Stimulated activated CD8-positive, alpha-beta memory T cell treated with anti-CD3 and anti-CD28 coated beads, Interleukin-4, amount 100 ng/mL, for 1 hour (primary cell): ENCODE data around the gene FBXL22.
"Not testable (repeated sequence)": the region's sequence is repeated elsewhere in the genome, so short reads cannot be mapped to it uniquely, and the experiment has no call there.

ENCODE experiments used
- DNase-seq, 2 donors: peaks; one replicate each; pipeline ENCODE4 v3.0.0-alpha.2; 2020; ENCODE audit warnings: low read depth in 2 of 2, low spot score in 1 of 2

Gene FBXL22

DNA sequence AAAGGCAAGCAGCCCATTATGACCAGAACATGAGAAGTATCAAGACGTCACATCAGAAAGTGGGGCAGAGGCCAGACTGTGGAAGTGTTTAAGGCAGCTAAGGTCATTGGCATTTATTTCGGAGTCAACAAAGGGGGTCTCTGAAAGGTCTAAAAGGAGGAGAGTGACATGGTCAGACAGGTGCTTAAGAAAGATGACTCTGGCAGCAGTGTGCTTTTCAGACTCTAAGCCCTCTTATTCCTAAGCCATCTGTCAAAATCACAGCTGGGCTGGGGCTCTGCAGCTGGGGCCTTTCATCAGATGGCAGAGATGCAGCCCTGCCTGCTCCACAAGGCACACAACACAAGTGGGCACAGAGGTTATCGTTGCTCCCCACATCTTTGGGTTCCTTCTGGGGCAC, 14.0 kb downstream of the FBXL22 start:
- no peak for DNase-seq

DNA sequence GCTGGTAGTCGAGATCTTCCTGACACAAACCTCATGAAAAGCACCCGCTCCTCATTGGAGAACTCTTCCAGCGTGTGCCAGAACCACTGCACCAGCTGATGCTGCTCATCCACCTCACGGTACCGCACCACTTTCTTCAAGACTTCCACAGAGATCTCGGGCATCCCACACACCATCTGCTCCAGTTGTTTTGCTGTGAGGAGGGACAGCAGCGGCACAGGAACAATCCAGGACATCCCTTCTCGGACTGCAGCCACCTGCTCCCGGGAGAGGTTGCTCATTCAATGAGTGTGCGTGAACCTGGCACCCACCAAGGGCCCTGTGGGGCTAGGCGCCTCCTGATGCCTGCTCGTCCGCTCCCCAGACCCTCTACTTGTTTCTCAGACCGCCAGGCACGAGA, 15.1 kb downstream of the FBXL22 start:
- DNase-seq = no peak

DNA sequence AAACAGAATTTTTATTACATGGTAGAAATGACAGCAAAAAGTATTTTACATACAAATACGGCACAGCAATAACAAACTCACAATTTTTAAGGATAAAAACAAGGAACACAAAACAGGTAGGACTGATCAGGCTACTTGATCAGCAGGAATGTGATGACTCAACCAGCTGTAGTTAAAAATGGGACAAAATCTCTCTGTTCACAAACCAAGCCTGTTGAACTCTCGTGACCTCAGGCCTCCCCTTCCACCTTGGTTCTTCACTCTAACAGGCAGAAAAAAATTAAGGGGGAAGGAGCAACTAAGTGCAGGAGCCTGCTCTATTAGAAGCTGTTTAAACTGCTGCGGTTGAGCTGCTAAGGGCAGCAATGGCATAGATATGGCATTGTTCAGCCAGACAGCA, 18.7 kb downstream of the FBXL22 start:
- no peak for DNase-seq

DNA sequence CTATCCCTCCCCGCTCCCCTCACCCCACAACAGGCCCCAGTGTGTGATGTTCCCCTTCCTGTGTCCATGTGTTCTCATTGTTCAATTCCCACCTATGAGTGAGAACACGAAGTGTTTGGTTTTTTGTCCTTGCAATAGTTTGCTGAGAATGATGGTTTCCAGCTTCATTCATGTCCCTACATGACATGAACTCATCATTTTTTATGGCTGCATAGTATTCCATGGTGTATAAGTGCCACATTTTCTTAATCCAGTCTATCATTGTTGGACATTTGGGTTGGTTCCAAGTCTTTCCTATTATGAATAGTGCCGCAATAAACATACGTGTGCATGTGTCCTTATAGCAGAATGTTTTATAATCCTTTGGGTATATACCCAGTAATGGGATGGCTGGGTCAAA, 20.0 kb downstream of the FBXL22 start:
- not testable (repeated sequence) for DNase-seq

DNA sequence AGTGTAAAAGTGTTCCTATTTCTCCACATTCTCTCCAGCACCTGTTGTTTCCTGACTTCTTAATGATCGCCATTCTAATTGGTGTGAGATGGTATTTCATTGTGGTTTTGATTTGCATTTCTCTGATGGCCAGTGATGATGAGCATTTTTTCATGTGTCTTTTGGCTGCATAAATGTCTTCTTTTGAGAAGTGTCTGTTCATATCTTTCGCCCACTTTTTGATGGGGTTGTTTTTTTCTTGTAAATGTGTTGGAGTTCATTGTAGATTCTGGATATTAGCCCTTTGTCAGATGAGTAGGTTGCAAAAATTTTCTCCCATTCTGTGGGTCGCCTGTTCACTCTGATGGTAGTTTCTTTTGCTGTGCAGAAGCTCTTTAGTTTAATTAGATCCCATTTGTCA, 20.4 kb downstream of the FBXL22 start:
- not testable (repeated sequence) for DNase-seq

DNA sequence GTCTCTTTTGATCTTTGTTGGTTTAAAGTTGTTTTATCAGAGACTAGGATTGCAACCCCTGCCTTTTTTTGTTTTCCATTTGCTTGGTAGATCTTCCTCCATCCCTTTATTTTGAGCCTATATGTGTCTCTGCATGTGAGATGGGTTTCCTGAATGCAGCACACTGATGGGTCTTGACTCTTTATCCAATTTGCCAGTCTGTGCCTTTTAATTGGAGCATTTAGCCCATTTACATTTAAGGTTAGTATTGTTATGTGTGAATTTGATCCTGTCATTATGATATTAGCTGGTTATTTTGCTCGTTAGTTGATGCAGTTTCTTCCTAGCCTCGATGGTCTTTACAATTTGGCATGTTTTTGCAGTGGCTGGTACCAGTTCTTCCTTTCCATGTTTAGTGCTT, 23.6 kb downstream of the FBXL22 start:
- DNase-seq = not testable (repeated sequence)

DNA sequence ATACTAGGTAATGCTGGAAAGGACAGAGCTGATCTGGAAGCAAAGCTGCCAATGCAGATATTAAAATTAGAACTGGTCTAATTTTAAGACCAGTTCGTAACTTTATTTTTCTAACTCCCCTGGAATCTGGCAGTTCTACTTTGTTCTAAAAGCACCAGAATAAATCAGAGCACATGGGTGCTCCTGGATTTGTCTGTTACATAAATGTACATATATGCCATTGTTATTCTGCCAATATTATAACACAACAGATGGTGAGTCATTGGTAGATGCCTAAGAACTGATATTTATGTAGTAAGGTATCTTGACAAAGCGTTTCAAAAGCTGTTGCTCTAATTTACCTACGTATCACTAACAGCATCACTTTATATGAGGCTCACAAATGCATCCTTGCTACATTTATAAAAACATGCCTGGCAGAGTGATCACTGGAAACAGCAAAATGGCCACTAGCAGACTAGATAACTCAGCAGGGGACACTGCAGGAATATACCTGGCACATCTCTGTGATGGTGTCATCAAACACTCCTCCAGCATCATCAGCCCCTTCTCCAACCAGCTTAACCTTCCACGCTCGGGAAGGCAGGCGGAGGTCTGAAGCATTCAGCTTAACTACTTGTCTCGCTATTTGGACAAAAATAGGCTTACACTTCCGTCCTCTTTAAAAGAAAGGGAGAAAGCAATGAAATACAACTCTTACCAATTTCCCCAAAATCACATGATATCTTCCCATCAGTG, 26.2 kb downstream of the FBXL22 start:
- DNase-seq = no peak

DNA sequence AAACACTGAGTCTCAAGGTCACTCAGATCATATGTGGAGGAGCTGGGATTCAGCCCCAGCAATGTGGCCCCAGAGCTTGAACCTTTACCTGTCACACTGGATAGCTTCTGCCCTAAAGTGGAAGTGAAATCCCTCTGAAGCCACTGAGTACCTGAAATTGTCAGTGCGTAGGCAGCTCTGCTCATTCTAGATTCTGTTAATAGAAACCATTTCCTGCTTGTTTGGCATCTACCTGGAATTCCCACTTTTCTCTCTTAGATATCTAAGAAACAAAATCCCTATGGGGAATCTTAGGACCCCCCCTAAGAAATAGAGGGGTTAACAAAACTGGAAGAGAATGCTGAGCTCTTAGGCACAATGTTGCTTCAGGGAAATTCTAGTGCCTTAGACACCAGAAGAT, 29.8 kb downstream of the FBXL22 start:
- DNase-seq = no peak

DNA sequence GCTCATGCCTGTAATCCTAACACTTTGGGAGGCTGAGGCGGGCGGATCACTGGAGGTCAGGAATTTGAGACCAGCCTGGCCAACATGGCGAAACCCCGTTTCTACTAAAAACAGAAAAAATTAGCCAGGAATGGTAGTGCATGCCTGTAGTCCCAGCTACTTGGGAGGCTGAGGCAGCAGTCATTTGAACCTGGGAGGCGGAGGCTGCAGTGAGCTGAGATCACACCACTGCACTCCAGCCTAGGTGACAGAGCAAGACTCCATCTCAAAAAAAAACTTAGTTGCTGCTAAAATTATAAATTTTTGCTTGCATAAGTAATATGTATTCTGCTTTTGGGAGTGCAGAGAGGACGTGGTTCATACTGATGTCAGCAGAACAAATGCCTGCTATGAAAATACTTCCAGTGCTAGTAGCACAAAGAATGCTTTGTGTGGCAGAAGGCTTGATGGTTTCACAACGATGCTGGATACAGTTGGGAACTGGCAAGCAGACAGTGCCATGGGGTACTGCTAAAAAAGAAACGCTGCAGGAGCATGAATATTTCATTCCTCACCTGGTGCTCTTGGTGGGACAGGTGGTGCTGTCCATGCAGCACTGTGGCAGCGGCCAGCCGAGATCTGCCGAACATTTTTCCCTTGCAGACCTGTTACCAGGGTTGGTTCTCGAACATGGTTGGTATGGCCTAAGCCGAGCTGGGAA, 31.1 kb downstream of the FBXL22 start:
- no peak for DNase-seq

DNA sequence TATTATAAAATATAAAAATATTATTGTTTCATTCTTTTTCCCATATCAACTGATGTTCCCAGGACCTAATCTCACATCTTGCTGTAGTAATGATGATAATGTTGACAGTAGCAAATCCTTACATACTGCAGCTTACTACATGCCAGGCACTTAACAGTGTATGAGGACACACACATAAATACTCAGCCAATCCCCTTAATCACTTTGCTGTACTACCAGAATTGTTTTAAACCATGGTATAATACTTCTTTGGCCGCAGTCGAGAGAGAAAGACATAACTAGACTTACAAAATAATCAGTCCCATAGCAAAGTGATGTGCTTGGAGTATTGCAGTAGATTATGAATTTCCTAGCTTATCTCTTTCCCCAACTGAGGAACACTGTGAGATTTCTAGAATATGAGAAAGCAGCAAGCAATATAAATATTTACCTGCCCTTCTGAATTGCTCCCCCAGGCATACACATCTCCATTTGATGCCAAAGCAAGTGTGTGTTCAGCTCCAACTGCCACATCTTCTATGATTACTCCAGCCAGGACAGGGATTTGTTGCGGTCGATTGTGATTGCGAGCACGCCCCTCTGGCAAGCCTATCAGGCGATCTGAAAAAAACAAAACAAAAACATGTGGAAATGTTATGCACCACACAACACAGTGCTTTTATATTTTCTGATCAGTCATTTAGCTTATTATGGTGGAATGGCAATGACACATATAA, 33.0 kb downstream of the FBXL22 start:
- DNase-seq = no peak

DNA sequence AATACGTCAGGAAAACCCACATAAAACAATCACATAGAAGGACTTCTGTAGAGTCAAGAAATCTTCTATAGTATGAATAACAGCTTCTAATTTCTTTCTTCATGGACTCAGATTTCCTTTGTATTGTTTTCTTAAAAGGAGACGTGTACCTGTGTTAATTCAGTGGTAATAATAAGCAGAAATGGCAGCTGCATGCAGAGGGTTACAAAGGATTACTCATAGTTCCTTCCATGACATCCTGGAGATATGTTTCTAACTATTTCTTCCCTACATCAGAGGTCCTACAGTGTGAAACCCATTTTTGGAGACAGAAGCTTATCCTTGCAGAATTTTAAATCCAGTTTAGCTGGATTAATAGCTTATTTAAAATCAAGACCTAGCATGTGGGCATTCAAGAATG, 36.1 kb downstream of the FBXL22 start:
- DNase-seq = no peak

DNA sequence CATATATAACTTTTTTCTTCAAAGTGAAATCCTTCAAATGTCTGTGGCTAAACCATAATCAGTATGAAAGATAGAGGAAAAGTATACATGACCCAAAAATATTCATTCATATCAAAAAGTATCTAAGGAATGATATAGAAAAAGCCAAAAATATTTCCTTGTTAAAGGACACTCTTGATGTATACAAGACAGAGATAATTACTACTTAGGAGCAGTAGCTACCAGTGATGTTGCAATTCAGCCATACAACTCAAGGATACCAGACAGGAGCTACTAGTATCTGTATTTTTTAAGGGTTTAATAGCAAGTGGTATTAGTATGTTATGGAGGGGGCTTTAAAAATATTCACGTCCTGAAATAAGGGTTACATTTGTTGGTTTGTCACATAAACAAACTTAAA, 37.0 kb downstream of the FBXL22 start:
- DNase-seq = no peak

DNA sequence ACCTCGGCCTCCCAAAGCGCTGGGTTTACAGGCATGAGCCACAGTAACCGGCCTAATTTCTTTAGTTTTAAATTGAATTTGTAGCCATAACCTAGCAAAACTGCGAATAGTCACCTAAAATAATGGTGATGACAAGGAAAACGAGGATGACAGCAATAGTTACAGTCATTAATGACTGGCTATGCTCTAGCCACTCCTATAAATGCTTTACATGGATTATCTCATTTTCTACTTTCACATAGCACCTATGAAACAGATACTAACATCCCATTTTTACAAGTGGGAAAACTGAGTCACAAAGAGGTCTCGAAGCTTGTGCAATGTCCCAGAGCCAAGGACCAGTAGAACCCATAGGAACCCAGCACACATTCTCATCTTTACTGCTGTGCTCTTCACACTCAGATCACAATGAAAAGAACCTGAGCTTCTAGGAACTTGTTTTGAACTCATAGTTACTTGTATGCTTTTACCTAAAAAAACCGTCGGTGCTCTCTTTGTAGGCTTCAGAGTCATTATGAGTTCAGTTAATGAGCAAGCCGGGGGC, 39.4 kb downstream of the FBXL22 start:
- DNase-seq = no peak

DNA sequence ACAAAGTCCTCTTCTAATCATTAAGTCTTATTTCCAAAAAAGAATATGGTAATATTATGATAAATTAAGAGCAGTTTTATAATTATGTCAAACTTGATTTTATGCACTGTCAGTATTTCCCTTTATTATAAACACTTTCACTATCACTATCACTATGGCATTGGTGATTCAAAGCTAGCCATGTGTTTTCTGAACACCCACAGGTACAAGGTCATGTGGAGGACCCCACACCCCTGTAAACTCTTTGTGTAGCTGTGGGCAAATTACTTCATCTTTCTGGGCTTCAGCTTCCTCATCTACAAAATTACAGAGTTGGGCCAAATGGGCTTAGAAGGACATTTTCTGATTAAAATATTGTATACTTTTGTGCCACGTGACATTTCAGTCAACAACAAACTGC, 41.7 kb downstream of the FBXL22 start:
- no peak for DNase-seq

DNA sequence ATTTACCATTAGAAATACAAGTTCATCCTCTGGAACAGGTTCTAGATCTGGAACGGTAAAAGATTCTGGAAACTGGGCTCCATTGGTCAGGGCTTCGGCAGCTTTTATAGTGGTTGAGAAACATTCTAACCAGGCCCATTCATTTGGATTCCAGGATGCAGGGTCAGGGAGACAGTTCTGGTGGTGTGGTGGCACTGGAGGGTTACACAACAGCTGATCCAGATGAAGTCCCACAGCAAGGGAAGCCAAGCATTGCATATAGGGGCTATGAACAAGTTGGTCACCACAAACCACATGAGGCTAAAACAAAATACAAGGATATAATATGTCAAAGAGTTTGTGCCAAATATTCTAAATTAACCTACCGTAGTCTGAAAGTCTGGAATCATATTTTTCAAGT, 43.0 kb downstream of the FBXL22 start:
- no peak for DNase-seq
